Mucosa of descending colon (tissue), 3 donors: ENCODE data around the gene ROBO1. TPM values are rescaled to one million over a fixed set of nuclear protein-coding genes. Genes with fewer than 3 reads are reported as not detected.

ENCODE experiments used
- ATAC-seq: fragments of 200-7000 bp; cut with Tn5 transposase; one replicate; pipeline ENCODE4 v1.9.1; 2020; ENCODE audit warnings: mild to moderate bottlenecking, moderate library complexity
- DNase-seq, 3 donors: peaks; one replicate each; pipeline ENCODE4 v3.0.0-alpha.2; 2020
- H3K36me3 ChIP-seq: fragments of 200-600 bp; one replicate; pipeline ENCODE4 v1.8.0; 2021; ENCODE audit warnings: low read depth, mild to moderate bottlenecking
- H3K4me1 ChIP-seq: fragments of 200-600 bp; one replicate; pipeline ENCODE4 v1.8.0; 2021; ENCODE audit warnings: low read depth, mild to moderate bottlenecking
- H3K4me3 ChIP-seq: fragments of 200-600 bp; one replicate; pipeline ENCODE4 v1.8.0; 2021; ENCODE audit warnings: mild to moderate bottlenecking
- H3K9me3 ChIP-seq: fragments of 200-600 bp; one replicate; pipeline ENCODE4 v1.8.0; 2021; ENCODE audit warnings: mild to moderate bottlenecking
- CTCF ChIP-seq: fragments of 200-600 bp; IDR thresholded peaks from one replicate; pipeline ENCODE4 v1.8.0; 2022; ENCODE audit warnings: antibody characterized with exemption, mild to moderate bottlenecking
- intact Hi-C, 2 donors: fragments of 100-400 bp; cut with DNase I in 1 of 2; cut with micrococcal nuclease in 1 of 2; formaldehyde crosslinking; loops; one replicate each; pipeline versions ENCODE4 v1.11.0 to v1.11.1; 2022; cut with DNase I, micrococcal nuclease
- total RNA-seq, 3 donors: library from RNA; stranded (reverse); fragmentation: NEBNext Ultra II Directional in 2 of 3; extraction: Animal tissue kit (Norgen Biotek cat#: 25700) in 2 of 3; gene quantifications; one replicate each; pipeline versions ENCODE4 v1.2.1 to v1.2.4, GENCODE V29; 2021 to 2023
- donor health status: DM: no; HTN: no; CAD: no; lungs with moderate emphysema.
- donor health status: DM: no; HTN: no; CAD: no.
- donor health status: DM: no; HTN: yes; CAD: no.

The ROBO1 gene
- total RNA-seq, 3 donors from 2014 or later = 4.3 to 22.7 (median 10.1) TPM

- no peak for DNase-seq
- ATAC-seq = no peak
- intact Hi-C loops = no loop called here
- Histone ChIP-seq H3K4me1 (no peaks in the 10 kb centered on the region), H3K4me3 (no peak overlapping the region), H3K9me3 (no peaks in the 10 kb centered on the region), H3K36me3 (no peaks in the 10 kb centered on the region)
- TF ChIP-seq CTCF = no peak
Observed at GRCh38 chr3:79001255-79001654, 766.5 kb downstream of the ROBO1 start.

GRCh38 chr3:78999139-78999538 is 768.7 kb downstream of the ROBO1 start:
- ATAC-seq (no peak), DNase-seq (no peak)
- Histone ChIP-seq H3K4me1 (no peaks in the 10 kb centered on the region), H3K4me3 (no peak overlapping the region), H3K36me3 (no peaks in the 10 kb centered on the region), H3K9me3 (no peaks in the 10 kb centered on the region)
- no peak for TF ChIP-seq CTCF
- intact Hi-C loops = no loop called here

DNA sequence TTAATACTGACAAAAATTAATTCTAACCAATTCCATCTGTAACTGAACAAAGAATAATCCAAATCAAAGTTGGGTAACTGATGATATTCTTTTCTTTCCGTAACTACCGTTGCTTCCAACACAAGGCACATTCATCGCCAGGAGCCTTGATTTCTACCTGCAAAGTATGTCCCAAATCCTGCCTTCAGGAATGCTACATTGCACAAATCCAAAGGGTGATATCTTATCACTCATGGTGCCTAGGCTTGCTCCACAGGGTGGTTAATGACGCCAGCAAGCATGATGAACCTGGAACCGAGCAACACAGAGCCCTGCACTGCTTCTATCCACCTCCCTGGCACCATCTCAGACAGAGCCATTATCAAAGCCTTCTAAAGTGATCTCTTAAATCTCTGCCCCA is 772.7 kb downstream of the ROBO1 start:
- no peak for TF ChIP-seq CTCF
- no peak for DNase-seq
- intact Hi-C loops = no loop called here
- Histone ChIP-seq H3K36me3 (no peaks in the 10 kb centered on the region), H3K4me3 (no peak overlapping the region), H3K4me1 (no peaks in the 10 kb centered on the region), H3K9me3 (no peaks in the 10 kb centered on the region)
- ATAC-seq = no peak

GRCh38 chr3:78994174-78995027 is 773.4 kb downstream of the ROBO1 start:
- no peaks in the 10 kb centered on the region for H3K4me1 ChIP-seq
- H3K4me3 ChIP-seq = no peak overlapping the region
- ATAC-seq = peak; percentile 56
- intact Hi-C loops = no loop called here
- TF ChIP-seq CTCF = no peak
- H3K36me3 ChIP-seq = no peaks in the 10 kb centered on the region
- no peak for DNase-seq
- no peaks in the 10 kb centered on the region for H3K9me3 ChIP-seq

DNA sequence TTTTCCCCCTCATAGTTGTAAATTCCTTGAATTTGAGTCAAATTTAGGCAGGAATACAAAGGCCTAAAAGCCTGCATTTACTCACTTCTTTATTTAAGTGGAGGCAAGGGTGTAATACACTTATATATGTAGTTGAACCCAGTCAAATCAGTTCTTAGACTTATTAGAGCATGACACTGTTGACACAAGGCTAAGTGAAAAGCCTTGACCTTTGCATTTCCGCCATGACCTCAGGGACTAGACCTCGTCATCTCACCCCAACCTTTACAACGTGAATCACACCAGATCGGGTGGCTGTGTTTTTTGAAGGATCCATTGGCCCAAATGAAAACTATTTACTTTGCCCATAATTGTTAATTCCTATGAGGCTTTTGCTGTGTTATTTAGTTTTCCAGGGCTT is 774.4 kb downstream of the ROBO1 start:
- ATAC-seq (no peak), DNase-seq (no peak)
- intact Hi-C loops = no loop called here
- no peak for TF ChIP-seq CTCF
- H3K4me1 ChIP-seq = peaks cover 3% of the 10 kb centered on the region
- no peak overlapping the region for H3K4me3 ChIP-seq
- H3K36me3 ChIP-seq = no peaks in the 10 kb centered on the region
- H3K9me3 ChIP-seq = no peaks in the 10 kb centered on the region
